ENCODE measurements around the gene IFNG.

The IFNG gene

GRCh38 chr12:68135520-68135919 is 24.0 kb downstream of the IFNG start:
- no peak overlapping the region for H3K4me3 ChIP-seq (ENCODE audit: low read depth, low read length)
- no peak for DNase-seq (ENCODE audit: low read depth)
- no peak for TF ChIP-seq CTCF (conservative IDR thresholded peaks at IDR 0.05; ENCODE audit: low read depth, low read length)

GRCh38 chr12:68131867-68132414 is 27.6 kb downstream of the IFNG start:
- no peak for DNase-seq (ENCODE audit: low read depth)
- no peak overlapping the region for H3K4me3 ChIP-seq (ENCODE audit: low read depth, low read length)
- no peak for TF ChIP-seq CTCF (conservative IDR thresholded peaks at IDR 0.05; ENCODE audit: low read depth, low read length)

GRCh38 chr12:68129979-68130378 is 29.6 kb downstream of the IFNG start:
- DNase-seq (ENCODE audit: low read depth) = no peak
- no peak overlapping the region for H3K4me3 ChIP-seq (ENCODE audit: low read depth, low read length)
- TF ChIP-seq CTCF (conservative IDR thresholded peaks at IDR 0.05; ENCODE audit: low read depth, low read length) = no peak

GRCh38 chr12:68122236-68122920 is 37.2 kb downstream of the IFNG start:
- no peak for TF ChIP-seq CTCF (conservative IDR thresholded peaks at IDR 0.05; ENCODE audit: low read depth, low read length)
- DNase-seq (ENCODE audit: low read depth) = peak; percentile 31
- H3K4me3 ChIP-seq (ENCODE audit: low read depth, low read length) = no peak overlapping the region

GRCh38 chr12:68121143-68121542 is 38.4 kb downstream of the IFNG start:
- no peak for DNase-seq (ENCODE audit: low read depth)
- TF ChIP-seq CTCF (conservative IDR thresholded peaks at IDR 0.05; ENCODE audit: low read depth, low read length) = no peak
- no peak overlapping the region for H3K4me3 ChIP-seq (ENCODE audit: low read depth, low read length)

GRCh38 chr12:68119724-68120211 is 39.8 kb downstream of the IFNG start:
- no peak for TF ChIP-seq CTCF (conservative IDR thresholded peaks at IDR 0.05; ENCODE audit: low read depth, low read length)
- no peak overlapping the region for H3K4me3 ChIP-seq (ENCODE audit: low read depth, low read length)
- DNase-seq (ENCODE audit: low read depth) = no peak

GRCh38 chr12:68119250-68119649 is 40.3 kb downstream of the IFNG start:
- TF ChIP-seq CTCF (conservative IDR thresholded peaks at IDR 0.05; ENCODE audit: low read depth, low read length) = no peak
- DNase-seq (ENCODE audit: low read depth) = no peak
- H3K4me3 ChIP-seq (ENCODE audit: low read depth, low read length) = no peak overlapping the region
